Heart right ventricle (tissue), 16 donors: ENCODE results near the gene COL5A1. TPM values are rescaled to one million over a fixed set of nuclear protein-coding genes. Genes with fewer than 3 reads are reported as not detected.

Experiments
- ATAC-seq, 8 donors: fragments of 200-7000 bp; cut with Tn5 transposase; one replicate each; pipeline ENCODE4 v1.9.1; 2020; ENCODE audit warnings: mild to moderate bottlenecking in 8 of 8, moderate library complexity in 8 of 8, moderate number of reproducible peaks in 1 of 8
- DNase-seq, 2 donors: peaks; one replicate each; pipeline ENCODE4 v3.0.0-alpha.2; 2020
- H3K27ac ChIP-seq, 10 donors: fragments of 200-600 bp; sonication (generic) in 2 of 10; one replicate each; pipeline versions ENCODE4 v1.5.0 to v1.8.0; 2020 to 2022; ENCODE audit warnings: mild to moderate bottlenecking in 3 of 10
- H3K27me3 ChIP-seq, 7 donors: fragments of 200-600 bp; one replicate each; pipeline ENCODE4 v1.8.0; 2021 to 2022; ENCODE audit warnings: mild to moderate bottlenecking in 2 of 7
- H3K36me3 ChIP-seq, 9 donors: fragments of 200-600 bp; sonication (generic) in 1 of 9; one replicate each; pipeline versions ENCODE4 v1.5.0 to v1.8.0; 2020 to 2022; ENCODE audit warnings: mild to moderate bottlenecking in 2 of 9
- H3K4me1 ChIP-seq, 9 donors: fragments of 200-600 bp; sonication (generic) in 1 of 9; one replicate each; pipeline versions ENCODE4 v1.5.0 to v1.8.0; 2020 to 2022; ENCODE audit warnings: mild to moderate bottlenecking in 4 of 9
- H3K4me3 ChIP-seq, 10 donors: fragments of 200-600 bp; sonication (generic) in 2 of 10; one replicate each; pipeline versions ENCODE4 v1.5.0 to v1.8.0; 2020 to 2022; ENCODE audit warnings: mild to moderate bottlenecking in 7 of 10, moderate library complexity in 2 of 10
- H3K9me3 ChIP-seq, 11 donors: fragments of 200-600 bp in 10 of 11; sonication (generic) in 2 of 11; one replicate each; pipeline versions ENCODE4 v1.5.0 to v1.8.0; 2013 to 2022; ENCODE audit warnings: mild to moderate bottlenecking in 2 of 11, control low read depth in 1 of 11, moderate library complexity in 1 of 11
- WGBS, 2 donors: extraction: QIAGEN DNeasy Blood & Tissue Kit; methylation state at CpG; one replicate each; pipeline ENCODE4 v1.1.7; 2013; ENCODE audit warnings: inconsistent platforms in 1 of 2; 5-methylcytosine and 5-hydroxymethylcytosine counted together
- intact Hi-C, 10 donors: fragments of 100-400 bp; cut with DNase I; formaldehyde crosslinking; loops; one replicate each; pipeline versions ENCODE4 v1.11.1 to v1.14.2; 2022
- polyA plus RNA-seq, 2 donors: library from polyadenylated mRNA; stranded (reverse); fragments of 200-250 nt; gene quantifications; one replicate each; pipeline ENCODE4 v1.2.3, GENCODE V29; 2013
- total RNA-seq, 10 donors: library from RNA; stranded (reverse); fragmentation: NEBNext Ultra II Directional in 3 of 10; extraction: Animal tissue kit (Norgen Biotek cat#: 25700) in 3 of 10; gene quantifications; one replicate each; pipeline versions ENCODE4 v1.2.1 to v1.2.4, GENCODE V29; 2021 to 2023
- TF ChIP-seq, protein P1 (sequence below), 9 donors: fragments of 200-600 bp; sonication (generic) in 2 of 9; IDR thresholded peaks; one replicate each; pipeline versions ENCODE4 v1.5.0 to v1.8.0; 2021 to 2022; ENCODE audit warnings: antibody characterized with exemption in 9 of 9, mild to moderate bottlenecking in 5 of 9, moderate library complexity in 1 of 9
- donor health status: Arrhythmogenic right ventricular cardiomyopathy.
- donor health status: ischemic (EF 13 %, LVEDD 7.1; RV severe dilation, severe dysfunction).
- donor health status: healthy with polysubstance abuse.
- donor health status: DM: no; HTN: yes; CAD: no.
- donor health status: DM: no; HTN: no; CAD: no.
- donor health status: ischemic (EF 25% LVEDD 6.9; RV normal size, moderate dysfunction).
- donor health status: ischemic (EF 25% LVEDD 5.7; RV mildly dilated, moderate dysfunction).
- donor health status: healthy.
- donor health status: DM: yes; HTN: yes; CAD: no.
- donor health status: Ischemic cardiomyopathy.
- donor health status: ischemic (EF 35%, LVEDD 5.7; RV mildly dilated, moderate dysfunction).
- donor health status: nonischemic (EF 11% LVEDD 7.7; RV severe dilation, severe dysfunction).
- donor health status: DM: yes; HTN: yes; CAD: no.
- donor health status: PGD.
- donor health status: ischemic (EF 29% LVEDD 5.4; RV normal size, mild dysfunction).
- donor health status: nonischemic (EF 23%, LVEDD 6.1; RV moderate dilation, normal function).

Gene COL5A1
- total and polyA plus RNA-seq, 12 donors = 8.1 to 60.0 (median 13.3) TPM

DNA sequence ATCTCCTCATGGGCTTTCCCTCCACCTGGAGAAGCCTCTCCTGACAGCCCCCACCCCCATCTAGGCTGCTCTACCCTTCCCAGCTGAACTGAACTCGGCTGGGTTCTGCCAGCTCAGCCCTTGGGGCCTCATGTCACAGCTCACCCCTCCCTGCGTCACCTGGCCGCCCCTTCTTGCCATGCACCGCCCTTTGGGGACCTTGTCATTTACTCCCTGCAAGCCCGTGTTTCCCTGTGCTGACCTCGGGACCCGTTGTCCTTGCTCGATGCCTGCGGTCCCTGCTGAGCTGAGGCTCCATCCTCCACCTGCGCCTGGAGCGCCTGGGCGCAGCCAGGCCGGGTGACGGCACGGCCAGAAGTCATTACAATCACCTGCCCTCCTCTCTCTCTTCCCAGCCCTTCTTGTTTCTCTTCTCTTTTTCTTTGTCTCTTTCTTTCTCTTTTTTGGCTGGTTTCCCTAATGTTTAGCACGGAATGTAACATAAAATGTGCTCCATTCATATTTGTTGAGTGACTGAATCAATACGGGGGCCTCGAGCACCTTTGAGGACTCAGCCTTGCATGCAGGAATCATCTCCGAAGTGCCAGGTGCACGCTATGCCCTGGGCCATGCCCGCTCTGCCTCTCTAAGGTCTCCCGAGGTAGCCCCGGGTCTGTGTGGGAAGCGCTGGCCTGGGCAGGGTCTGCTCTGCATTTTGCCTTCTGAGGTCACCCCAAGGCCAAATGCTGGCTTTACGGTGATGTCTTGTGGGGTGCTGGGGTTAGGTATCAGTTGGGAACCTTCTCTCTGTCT is 48.1 kb upstream of the COL5A1 start:
- Histone ChIP-seq H3K27me3 (peaks cover 0 to 18% (median 10%) of the 10 kb centered on the region in 7 donors), H3K4me1 (peaks cover 0 to 33% (median 9%) of the 10 kb centered on the region in 9 donors), H3K27ac (no peak overlapping the region), H3K36me3 (no peaks in the 10 kb centered on the region), H3K4me3 (no peak overlapping the region), H3K9me3 (no peaks in the 10 kb centered on the region)
- intact Hi-C loops = no loop called here
- DNase-seq (no peak), ATAC-seq (no peak)
- WGBS, 2 donors = 84 to 90% methylated on average over 25 of the region's 25 CpGs
- TF ChIP-seq, protein P1, sequence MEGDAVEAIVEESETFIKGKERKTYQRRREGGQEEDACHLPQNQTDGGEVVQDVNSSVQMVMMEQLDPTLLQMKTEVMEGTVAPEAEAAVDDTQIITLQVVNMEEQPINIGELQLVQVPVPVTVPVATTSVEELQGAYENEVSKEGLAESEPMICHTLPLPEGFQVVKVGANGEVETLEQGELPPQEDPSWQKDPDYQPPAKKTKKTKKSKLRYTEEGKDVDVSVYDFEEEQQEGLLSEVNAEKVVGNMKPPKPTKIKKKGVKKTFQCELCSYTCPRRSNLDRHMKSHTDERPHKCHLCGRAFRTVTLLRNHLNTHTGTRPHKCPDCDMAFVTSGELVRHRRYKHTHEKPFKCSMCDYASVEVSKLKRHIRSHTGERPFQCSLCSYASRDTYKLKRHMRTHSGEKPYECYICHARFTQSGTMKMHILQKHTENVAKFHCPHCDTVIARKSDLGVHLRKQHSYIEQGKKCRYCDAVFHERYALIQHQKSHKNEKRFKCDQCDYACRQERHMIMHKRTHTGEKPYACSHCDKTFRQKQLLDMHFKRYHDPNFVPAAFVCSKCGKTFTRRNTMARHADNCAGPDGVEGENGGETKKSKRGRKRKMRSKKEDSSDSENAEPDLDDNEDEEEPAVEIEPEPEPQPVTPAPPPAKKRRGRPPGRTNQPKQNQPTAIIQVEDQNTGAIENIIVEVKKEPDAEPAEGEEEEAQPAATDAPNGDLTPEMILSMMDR (IDR thresholded peaks at IDR 0.05) = no peak

DNA sequence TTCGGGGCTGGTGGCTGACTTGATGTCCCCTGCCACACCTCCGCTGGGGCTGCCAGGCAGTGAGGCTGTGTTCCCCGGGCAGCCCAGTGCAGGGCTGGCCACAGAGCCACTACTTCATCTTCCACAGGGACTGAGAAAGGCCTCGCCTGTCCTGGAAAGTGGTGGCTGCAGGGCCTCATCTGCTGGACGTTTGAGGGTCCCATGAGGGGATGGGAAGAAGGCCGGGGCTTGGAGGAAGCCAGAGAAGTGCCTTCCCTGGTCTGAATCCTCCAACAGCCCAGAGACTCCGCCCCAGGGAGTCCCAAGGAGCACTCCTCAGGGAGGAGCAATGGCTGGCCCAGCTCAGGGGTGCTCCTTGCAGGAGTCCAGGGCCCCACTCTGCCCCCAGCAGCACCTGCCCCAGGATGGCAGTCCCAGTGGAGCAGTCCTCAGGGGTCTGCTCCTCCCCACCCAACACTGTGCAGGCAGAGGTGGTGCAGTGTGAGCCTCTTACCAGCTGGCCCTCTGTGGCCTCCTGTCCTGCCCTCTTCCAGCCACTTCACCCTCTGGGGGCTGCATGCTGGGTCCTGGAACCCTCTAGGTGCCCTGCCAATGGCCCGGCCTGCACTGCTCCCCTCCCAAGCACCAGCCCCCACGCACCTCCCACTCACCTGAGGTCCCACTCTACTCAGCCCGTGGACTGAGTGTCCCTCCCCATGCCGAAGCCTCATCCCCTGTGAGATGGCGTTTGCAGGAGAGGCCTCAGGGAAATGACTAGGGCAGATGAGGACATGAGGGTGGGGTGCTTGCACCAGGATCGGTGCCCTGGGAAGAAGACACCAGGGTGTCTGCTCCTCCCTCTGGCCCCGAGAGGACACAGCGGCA is 47.3 kb upstream of the COL5A1 start:
- H3K9me3 ChIP-seq = no peaks in the 10 kb centered on the region
- 91% methylated on average over 15 of the region's 15 CpGs for WGBS, 2 donors
- peaks cover 0 to 18% (median 10%) of the 10 kb centered on the region in 7 donors for H3K27me3 ChIP-seq
- ATAC-seq (no peak), DNase-seq (no peak)
- no peak overlapping the region for H3K4me3 ChIP-seq
- intact Hi-C loops = no loop called here
- H3K4me1 ChIP-seq = peaks cover 0 to 38% (median 9%) of the 10 kb centered on the region in 9 donors
- TF ChIP-seq, protein P1 (IDR thresholded peaks at IDR 0.05) = no peak
- no peak overlapping the region for H3K27ac ChIP-seq
- H3K36me3 ChIP-seq = no peaks in the 10 kb centered on the region

DNA sequence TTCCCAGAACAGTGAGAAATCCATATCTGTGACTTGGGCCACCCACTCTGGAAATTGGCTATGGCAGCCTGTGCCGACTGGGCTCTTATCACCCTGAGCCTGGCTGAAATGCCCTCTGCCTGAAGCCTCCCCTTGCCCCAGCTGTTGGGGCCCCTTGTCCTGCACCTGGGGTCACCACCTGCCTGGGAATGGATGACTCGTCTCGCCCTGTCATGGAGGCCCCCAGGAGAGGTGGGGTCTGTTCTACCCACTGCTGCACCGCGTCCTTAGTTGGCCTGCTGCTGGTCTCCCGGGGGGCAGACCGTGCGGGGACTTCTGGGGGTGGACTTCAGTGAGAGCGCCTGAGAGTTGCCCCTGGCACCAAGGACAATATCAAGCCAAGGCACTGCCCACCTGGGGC is 46.6 kb upstream of the COL5A1 start:
- H3K4me3 ChIP-seq = no peak overlapping the region
- H3K4me1 ChIP-seq = peaks cover 0 to 38% (median 9%) of the 10 kb centered on the region in 9 donors
- ATAC-seq (no peak), DNase-seq (no peak)
- 93 to 97% methylated on average over 9 of the region's 9 CpGs for WGBS, 2 donors
- no peak overlapping the region for H3K27ac ChIP-seq
- H3K27me3 ChIP-seq = peaks cover 0 to 18% (median 6%) of the 10 kb centered on the region in 7 donors
- no peaks in the 10 kb centered on the region for H3K36me3 ChIP-seq
- no peaks in the 10 kb centered on the region for H3K9me3 ChIP-seq
- TF ChIP-seq, protein P1 (IDR thresholded peaks at IDR 0.05) = no peak
- intact Hi-C loops = no loop called here
